KOPT-K1 (cell line): ENCODE data around the gene KBTBD12.
"Not testable (repeated sequence)": the region's sequence is repeated elsewhere in the genome, so short reads cannot be mapped to it uniquely, and the experiment has no call there.

ENCODE experiments used
- H3K27ac ChIP-seq: fragments of 200-600 bp; sonication (generic); 2 replicates; pipeline ENCODE4 v1.5.1; 2016; ENCODE audit warnings: antibody characterized with exemption, mild to moderate bottlenecking, low read depth, low read length; ENCODE audit not compliant: poor library complexity, severe bottlenecking
- H3K36me3 ChIP-seq: fragments of 200-600 bp; sonication (generic); 2 replicates; pipeline ENCODE4 v1.5.1; 2017; ENCODE audit warnings: antibody characterized with exemption, mild to moderate bottlenecking, low read length, moderate library complexity; ENCODE audit not compliant: insufficient read depth
- H3K9me3 ChIP-seq: fragments of 200-600 bp; sonication (generic); 2 replicates; pipeline ENCODE4 v1.5.1; 2017; ENCODE audit warnings: antibody characterized with exemption, low read length, mild to moderate bottlenecking; ENCODE audit not compliant: insufficient read depth, poor library complexity, severe bottlenecking

Gene KBTBD12, protein sequence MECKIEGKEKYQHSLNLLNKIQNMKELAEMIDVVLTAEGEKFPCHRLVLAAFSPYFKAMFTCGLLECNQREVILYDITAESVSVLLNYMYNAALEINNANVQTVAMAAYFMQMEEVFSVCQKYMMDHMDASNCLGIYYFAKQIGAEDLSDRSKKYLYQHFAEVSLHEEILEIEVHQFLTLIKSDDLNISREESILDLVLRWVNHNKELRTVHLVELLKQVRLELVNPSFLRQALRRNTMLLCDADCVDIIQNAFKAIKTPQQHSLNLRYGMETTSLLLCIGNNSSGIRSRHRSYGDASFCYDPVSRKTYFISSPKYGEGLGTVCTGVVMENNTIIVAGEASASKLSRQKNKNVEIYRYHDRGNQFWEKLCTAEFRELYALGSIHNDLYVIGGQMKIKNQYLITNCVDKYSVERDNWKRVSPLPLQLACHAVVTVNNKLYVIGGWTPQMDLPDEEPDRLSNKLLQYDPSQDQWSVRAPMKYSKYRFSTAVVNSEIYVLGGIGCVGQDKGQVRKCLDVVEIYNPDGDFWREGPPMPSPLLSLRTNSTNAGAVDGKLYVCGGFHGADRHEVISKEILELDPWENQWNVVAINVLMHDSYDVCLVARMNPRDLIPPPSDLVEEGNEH

DNA sequence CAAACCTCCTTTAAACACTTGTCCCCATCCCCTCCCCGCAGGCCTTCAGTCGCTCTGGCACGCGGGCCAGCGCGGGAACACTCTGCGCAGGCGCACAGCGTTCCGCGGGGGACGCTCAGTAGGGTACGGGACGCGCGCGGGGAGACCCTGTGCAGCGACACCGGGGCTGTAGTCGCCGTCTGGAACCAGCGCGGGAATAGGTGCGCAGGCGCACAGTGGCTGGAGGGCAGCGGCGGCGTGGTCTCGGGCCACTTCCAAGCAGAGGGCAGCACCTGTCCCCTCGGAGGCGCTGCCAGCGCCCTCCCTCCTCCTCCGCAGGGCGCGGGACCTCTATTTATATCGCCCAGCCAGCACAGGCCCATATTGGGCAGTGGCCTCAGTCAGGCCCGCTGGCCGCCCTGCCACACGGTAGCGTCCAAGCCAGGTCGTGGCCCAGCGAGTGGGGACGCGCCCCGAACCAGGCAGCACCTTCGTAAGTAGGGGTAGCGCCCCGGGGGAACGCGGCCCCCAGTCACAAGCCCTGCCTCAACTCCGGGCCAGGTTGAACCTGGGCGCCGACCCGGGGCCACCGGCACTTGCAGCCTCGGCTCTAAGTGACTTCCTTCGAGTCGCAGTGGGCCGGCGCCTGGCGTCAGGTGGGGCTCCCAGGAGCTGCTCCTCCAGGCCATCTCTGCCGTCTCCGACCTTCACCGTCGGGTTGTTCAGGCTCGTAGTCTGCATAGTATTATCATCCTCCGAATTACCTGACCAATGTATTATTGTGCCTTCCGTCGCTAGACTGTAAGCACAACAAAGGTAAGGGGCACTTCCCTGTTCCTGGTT lies at the start of gene KBTBD12:
Gene KBTBD12, plus strand, starts transcription at position 118 of the 822 bp plus-strand sequence. CDS start 7,830 bp downstream, outside the sequence.
- no peaks in the 10 kb centered on the region for H3K9me3 ChIP-seq
- no peak within 1 kb of the TSS for H3K27ac ChIP-seq
- no peaks in the 10 kb centered on the region for H3K36me3 ChIP-seq

DNA sequence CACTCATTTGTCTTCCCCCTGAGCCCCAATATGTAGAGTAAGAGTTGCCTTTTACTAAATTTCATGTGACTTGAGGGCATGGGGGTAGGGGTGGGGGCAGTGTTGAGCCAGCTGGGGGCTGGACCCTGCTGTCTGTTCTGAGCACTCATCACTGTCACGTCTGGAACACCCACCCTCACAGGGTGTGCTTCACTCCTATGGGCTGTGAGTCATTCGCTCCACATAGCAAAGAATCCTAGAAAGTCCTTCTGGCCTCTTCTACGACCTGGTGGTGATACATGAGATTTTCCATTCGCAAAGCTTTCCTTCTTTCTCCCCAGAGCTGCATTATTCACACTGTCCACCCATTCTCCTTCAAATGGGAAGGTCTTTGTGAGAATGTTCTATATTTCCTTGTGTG lies 49.1 kb upstream of the KBTBD12 start:
- Histone ChIP-seq H3K36me3 (no peaks in the 10 kb centered on the region), H3K27ac (no peak overlapping the region), H3K9me3 (no peaks in the 10 kb centered on the region)

- no peak overlapping the region for H3K27ac ChIP-seq
- H3K36me3 ChIP-seq: no peaks in the 10 kb centered on the region
- H3K9me3 ChIP-seq: no peaks in the 10 kb centered on the region
These were observed 47.6 kb upstream of the KBTBD12 start for GRCh38 chr3:127867412-127867811.

GRCh38 chr3:127867986-127868385 lies 47.0 kb upstream of the KBTBD12 start:
- Histone ChIP-seq H3K36me3 (no peaks in the 10 kb centered on the region), H3K9me3 (no peaks in the 10 kb centered on the region)

DNA sequence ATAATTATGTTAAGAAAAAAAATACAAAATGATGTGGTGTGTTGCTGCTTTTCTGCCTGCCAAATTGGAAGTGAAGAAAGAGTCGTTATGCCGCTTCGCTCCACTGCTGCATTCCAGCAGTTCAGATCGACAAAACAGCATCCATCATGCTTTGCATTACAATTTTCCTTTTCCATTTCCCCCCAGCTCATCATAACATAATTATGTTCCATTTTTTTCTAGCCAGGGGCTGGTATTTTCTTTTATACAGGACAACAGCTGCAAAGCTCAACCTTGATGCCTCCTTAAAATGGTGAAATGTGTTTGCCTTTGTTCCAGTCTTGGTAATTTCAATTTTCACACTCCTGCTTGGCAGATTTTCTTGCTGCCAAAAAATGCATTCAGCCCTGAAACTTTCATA lies 44.9 kb upstream of the KBTBD12 start:
- Histone ChIP-seq H3K36me3 (no peaks in the 10 kb centered on the region), H3K9me3 (no peaks in the 10 kb centered on the region), H3K27ac (no peak overlapping the region)

More at GRCh38 chr3:127867986-127868385, 47.0 kb upstream of the KBTBD12 start:
- H3K27ac ChIP-seq: no peak overlapping the region

DNA sequence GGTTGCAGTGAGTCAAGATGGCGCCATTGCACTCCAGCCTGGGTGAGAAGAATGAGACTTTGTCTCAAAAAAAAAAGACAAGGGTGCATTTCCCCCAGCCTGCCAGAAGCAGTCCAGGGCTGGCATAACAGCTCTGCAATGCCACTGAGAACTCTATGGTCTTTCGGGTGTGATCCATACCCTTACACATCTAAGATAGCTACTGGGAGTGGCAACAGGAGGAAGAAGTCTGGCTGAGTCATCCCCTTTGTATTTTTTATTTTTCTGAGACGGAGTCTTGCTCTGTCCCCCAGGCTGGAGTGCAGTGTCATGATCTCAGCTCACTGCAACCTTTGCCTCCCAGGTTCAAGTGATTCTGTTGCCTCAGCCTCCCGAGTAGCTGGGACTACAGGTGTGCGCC lies 40.9 kb upstream of the KBTBD12 start:
- not testable (repeated sequence) for H3K36me3 ChIP-seq, H3K9me3 ChIP-seq, H3K27ac ChIP-seq

DNA sequence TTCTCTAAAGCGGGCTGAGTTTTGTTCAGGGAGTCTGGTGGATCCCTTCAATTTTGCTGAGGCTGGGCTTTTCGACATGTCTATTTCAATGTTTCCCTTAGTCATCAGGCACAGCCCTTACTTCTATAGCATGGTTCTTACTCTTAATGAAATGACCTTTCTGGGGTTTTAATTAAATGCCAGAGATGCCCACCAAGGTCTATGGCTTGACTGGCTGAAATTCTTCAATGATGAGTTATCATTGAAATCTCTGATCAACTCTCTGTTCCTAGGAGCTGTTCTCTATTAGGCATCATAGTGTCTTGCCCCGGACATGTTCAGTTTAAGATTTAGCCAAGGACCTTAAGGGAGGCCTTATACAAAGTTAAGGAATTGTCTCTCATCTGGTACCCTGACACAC lies 33.4 kb upstream of the KBTBD12 start:
- no peak overlapping the region for H3K27ac ChIP-seq

GRCh38 chr3:127884041-127884440 lies 31.0 kb upstream of the KBTBD12 start:
- Histone ChIP-seq H3K36me3 (no peaks in the 10 kb centered on the region), H3K27ac (no peak overlapping the region), H3K9me3 (no peaks in the 10 kb centered on the region)

More for the DNA sequence above, 33.4 kb upstream of the KBTBD12 start:
- Histone ChIP-seq H3K9me3 (no peaks in the 10 kb centered on the region), H3K36me3 (no peaks in the 10 kb centered on the region)

GRCh38 chr3:127886231-127886955 lies 28.6 kb upstream of the KBTBD12 start:
- no peak overlapping the region for H3K27ac ChIP-seq
- H3K36me3 ChIP-seq: no peaks in the 10 kb centered on the region
- H3K9me3 ChIP-seq: peaks cover 3% of the 10 kb centered on the region

- H3K36me3 ChIP-seq: no peaks in the 10 kb centered on the region
- no peak overlapping the region for H3K27ac ChIP-seq
- H3K9me3 ChIP-seq: peaks cover 8% of the 10 kb centered on the region
These were observed 28.1 kb upstream of the KBTBD12 start for GRCh38 chr3:127886956-127887231.

- no peak overlapping the region for H3K27ac ChIP-seq
- H3K9me3 ChIP-seq: peaks cover 10% of the 10 kb centered on the region
- no peaks in the 10 kb centered on the region for H3K36me3 ChIP-seq
These were observed 27.7 kb upstream of the KBTBD12 start for GRCh38 chr3:127887321-127887720.

DNA sequence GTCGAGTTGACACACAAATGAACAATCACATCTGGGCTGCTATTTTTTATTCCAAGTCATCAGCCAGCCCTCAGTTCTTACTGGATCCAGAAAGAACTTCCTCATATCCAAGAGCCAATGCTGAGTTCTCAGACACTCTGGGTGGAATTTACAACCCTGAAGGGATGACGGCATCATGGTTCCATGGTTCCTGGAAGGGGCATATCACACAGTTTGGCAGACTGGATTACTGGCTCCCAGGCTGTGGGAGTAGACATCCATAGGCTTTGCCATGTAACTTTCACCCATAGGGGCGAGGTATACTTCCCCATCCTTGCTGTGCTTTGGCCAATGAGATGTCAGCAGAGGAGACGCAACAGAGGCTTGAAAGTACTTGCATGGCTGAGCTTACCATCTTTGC lies 26.9 kb upstream of the KBTBD12 start:
- Histone ChIP-seq H3K27ac (no peak overlapping the region), H3K9me3 (peaks cover 10% of the 10 kb centered on the region), H3K36me3 (no peaks in the 10 kb centered on the region)

GRCh38 chr3:127888564-127889107 lies 26.4 kb upstream of the KBTBD12 start:
- H3K27ac ChIP-seq: no peak overlapping the region
- H3K36me3 ChIP-seq: no peaks in the 10 kb centered on the region
- H3K9me3 ChIP-seq: peaks cover 10% of the 10 kb centered on the region

DNA sequence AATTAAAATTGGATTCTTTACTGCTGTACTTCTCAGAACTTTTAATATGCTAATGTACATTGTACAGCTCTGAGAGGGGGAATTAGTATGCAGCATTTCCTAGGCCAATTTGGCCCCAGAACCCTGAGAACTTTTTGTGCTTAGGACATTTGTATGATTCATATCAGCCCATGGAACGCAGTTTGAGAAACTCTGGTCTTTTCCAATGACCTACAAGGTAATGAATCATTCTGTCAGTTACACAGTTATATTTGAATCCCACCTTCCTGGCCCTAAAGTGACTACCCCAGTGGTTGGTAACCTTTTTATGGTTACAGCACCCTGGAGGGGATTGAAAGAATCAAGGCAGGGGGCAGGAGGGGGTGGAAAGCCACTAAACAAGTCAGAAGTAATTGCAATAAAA lies 25.6 kb upstream of the KBTBD12 start:
- Histone ChIP-seq H3K27ac (no peak overlapping the region), H3K36me3 (no peaks in the 10 kb centered on the region), H3K9me3 (peaks cover 10% of the 10 kb centered on the region)
